GM19239 (cell line): ENCODE measurements around the gene MUC5B.

ENCODE experiments used
- DNase-seq: peaks from one replicate; pipeline ENCODE4 v3.0.0; 2011; ENCODE audit warnings: low spot score; ENCODE audit not compliant: insufficient read length
- FAIRE-seq: peaks from 2 replicates; lab custom pipeline; 2011; peaks lifted over from hg19 to GRCh38; lab: Jason Lieb, UNC

MUC5B gene

GRCh38 chr11:1292644-1293618 is 70.1 kb downstream of the MUC5B start:
- DNase-seq: no peak
- FAIRE-seq: no peak

DNA sequence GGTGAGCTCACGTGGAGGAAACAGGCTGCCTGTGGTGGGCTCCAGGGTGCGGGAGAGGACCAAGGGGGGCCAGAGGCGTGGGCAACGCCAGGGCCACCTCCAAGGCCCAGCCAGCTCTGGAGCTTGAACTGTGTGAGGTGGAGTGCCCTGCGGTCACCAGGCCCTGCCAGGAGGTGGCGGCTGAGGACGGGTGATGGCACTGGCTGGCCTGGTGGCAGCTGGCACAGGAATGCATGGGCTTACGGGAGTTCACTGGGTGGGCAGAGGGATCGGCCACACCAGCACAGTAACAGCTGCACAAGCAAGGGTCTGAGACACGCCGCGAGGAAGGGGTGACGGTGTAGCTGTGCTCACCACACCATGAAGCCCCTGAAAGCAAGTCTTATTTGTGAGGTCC is 70.8 kb downstream of the MUC5B start:
- no peak for DNase-seq
- FAIRE-seq: no peak

GRCh38 chr11:1295086-1295485 is 72.2 kb downstream of the MUC5B start:
- FAIRE-seq (no peak), DNase-seq (no peak)

- no peak for FAIRE-seq
- DNase-seq: no peak
Observed at GRCh38 chr11:1295591-1295990, 72.7 kb downstream of the MUC5B start.

DNA sequence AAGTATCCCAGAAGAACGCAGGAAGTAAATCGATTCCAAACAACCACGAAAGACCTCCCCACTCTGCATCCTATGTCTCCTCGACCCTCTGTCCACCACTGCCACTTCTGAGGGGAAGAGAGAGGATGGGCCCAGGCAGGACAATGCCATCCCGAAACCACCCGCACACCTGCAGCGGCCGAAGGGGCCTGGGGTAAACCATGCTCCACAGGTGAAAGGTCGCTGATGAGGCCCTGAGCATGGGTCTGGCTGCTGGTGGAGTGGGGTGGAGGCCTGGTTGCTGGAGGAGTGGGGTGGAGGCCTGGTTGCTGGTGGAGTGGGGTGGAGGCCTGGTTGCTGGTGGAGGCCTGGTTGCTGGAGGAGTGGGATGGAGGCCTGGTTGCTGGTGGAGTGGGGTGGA is 73.4 kb downstream of the MUC5B start:
- DNase-seq (no peak), FAIRE-seq (no peak)

- FAIRE-seq (no peak), DNase-seq (no peak)
Observed at GRCh38 chr11:1297011-1297575, 74.2 kb downstream of the MUC5B start.

GRCh38 chr11:1297576-1298473 is 75.0 kb downstream of the MUC5B start:
- FAIRE-seq (no peak), DNase-seq (no peak)

DNA sequence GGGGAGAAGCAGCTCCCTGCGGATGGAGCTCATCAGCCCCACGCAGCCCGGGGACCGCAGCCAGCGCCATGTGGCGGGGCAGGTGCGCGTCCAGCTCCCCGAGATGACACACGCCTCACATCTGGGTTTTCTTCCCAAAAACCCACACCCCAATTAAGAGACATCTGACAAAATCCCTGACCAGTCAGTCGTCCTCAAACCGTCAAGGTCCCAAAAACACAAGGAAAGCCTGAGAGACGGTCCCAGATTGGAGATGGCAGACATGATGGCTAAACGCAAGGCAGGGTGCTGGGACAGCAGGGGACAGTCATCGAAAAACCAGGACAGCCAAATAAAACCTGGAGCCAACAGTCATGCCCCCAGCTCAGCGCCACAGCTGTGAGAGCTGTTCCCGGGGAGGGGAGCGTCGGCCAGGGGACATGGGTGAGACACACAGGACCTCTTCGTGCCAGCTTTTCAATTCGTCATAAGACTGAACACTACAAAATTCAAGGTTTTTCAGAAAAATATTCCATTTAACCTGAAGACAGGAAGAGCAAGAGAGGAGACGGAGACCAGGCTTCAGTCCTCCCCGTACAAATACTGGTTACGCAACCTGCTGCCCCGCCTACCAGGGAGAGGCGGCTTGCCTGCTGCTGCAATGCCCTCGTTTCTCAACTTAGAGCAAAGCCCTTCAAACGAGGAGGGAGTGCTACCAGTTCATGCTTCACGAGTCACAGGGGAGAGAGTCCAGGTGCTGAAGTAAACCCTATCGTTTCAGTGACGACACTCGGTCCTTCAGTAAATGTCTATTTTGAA is 76.0 kb downstream of the MUC5B start:
- DNase-seq: no peak

GRCh38 chr11:1299621-1300020 is 76.8 kb downstream of the MUC5B start:
- FAIRE-seq (no peak), DNase-seq (no peak)

More for the DNA sequence above, 76.0 kb downstream of the MUC5B start:
- FAIRE-seq: no peak

DNA sequence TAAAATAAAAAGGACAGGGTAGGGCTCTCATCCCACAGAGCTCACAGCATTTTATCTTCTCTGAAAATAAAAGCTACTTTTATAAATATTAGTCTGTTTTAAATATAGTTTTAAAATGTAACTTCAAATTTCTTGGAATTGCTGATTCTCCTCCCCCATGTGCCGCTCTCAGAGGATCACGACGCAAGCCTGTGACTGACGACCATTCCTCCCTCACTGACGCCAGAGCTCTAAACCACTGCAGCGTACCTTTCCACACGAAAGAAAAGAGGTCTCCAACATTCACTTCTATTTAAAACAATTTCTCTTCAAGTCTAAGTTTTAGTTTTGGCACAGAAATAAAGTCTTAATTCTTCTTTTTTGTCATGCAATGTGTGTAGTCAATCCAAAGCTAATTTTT is 77.3 kb downstream of the MUC5B start:
- DNase-seq (no peak), FAIRE-seq (no peak)

DNA sequence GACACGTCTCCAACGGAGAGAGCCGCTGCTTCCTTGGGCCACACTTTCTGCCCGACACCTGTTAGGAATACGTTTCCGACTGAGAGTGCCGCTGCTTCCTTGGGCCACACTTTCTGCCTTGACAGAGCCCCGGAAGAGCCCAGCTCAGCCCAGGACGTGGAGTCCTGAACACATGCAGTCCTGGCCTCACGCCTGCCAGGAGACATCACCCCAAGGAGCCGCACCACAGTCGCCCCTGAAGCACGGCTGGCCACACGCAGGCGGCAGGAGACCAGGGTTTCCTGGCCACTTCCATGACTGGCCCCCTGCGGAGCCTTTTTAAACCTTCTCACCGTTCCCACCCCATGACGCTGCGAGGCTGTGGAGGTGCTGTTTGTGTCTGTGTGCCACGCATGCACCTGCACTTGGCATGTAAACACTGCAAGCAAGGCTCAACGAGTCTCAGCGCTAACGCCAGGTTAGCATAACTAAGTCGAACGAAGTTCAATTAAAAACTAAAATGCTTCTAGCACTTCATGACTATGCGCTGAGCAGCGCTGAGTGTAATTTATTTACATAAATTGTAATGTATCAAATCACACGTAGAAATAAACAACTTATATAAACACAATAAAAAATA is 77.8 kb downstream of the MUC5B start:
- no peak for FAIRE-seq

DNA sequence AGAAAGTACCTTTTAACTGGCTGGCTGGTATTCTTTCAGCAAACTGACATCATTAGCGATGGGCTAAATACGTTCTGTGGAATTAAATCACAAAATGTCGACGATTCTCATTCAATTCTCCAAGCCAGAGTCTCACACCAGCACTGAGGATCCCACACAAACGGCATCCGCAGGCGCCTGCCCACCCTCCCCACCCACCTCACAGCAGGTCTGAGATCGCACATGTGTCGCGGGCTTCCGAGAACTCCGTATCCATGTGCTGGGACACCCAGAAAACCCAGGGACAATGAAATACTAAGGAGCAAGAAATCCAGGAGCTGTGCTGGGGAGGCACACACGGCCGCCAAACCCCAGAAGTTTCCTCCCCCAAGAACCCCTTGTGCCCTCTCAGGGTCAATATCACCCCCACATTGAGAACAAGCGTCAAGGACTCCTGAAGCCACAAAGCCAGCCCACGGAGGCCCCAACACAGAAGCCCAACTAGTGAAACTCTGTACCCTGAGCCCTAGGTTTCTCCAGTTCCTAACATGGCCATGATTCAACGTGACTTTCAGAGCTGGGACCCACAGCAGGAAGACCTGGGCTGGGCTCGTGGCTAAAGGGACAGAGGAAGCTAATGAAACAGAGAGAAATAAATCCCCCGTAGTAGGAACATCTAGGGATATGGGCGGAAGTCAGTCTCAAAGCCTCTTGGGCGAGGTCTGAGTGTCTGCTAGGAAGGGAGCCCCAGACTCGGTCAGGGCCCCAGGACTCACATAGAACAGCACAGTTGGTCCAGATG is 78.5 kb downstream of the MUC5B start:
- no peak for DNase-seq
- no peak for FAIRE-seq

More for the DNA sequence above, 77.8 kb downstream of the MUC5B start:
- DNase-seq: no peak

DNA sequence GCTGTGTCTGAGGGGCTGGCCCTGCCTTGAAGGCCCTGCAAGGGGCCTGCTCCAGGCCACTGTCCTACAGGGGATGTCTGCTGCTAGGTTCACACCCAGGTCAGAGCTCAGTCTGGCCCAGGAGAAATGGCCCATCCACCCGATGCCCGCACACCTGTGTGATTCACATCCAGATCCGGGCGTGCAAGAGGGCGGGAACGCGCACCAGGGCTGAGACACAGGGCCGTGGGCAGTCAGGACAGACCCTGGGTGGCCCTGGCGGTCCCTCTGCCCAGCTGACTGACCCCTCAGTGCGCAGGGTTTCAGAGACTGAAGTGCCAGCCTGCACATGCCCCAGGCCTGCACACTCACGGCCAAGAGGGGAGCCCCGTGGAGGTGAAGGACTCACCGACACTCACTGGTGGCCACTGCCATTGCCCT is 79.2 kb downstream of the MUC5B start:
- no peak for DNase-seq

DNA sequence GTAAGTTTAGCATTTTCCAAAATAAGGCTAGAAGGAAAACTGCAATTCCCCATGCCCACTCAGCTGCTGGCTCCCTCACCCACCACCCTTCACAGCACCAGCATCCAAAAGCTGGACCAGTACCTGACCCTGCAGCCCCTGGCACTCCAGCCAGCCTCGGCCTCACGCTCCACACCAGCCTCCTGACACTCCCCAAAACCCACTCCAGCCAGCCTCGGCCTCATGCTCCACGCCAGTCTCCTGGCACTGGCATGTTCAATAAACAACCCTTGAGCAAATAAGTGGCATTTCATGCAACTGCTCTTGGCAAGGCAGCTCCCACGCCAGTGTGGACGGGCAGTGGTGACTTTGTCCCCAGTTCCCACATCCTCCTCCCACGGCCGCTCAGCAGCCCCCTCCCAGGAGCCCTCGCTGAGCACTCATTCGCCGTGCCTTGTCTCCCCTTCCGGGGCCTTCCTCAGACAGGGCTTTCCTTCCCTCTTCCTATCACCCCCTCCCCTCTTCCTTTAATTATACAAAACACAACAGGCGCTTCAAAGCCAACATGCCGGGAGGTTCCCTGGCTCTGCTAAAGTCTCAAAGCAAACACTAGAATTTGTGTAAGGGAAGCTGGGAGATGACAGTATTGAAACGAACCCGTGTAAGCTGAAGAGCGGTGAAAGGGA is 79.7 kb downstream of the MUC5B start:
- DNase-seq: no peak
- no peak for FAIRE-seq

More for the DNA sequence above, 79.2 kb downstream of the MUC5B start:
- FAIRE-seq: no peak

DNA sequence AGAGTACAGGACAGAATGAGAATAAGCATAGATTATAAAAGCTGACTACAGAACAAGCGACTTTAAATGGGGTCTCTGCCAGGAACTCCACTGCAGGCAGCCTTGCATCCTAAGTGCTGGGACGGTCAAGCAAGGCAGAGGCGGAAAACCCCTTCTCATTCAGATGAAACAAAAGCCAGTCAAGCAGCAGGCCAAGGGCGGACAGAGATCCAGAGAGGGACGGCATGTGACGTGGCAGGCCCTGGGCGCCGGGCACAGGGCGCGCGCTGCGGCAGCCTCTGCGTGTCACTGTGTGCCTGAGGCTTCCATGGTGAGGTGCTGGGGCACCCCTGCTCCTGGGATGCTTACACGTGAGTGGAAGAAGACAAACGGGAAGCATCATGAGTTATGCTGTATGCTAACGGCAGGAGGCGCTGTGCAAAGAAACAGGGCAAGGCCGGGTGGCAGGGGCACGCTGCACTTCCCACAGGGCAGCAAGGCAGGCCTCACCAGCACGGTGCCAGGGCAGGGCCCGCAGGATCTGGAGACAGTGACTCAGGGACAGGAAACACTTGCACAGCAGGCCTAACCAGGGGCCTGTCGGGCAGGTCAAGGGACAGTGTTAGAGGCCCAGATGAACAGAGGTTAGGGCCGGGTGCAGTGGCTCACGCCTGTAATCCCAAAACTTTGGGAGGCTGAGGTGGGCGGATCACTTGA is 80.4 kb downstream of the MUC5B start:
- DNase-seq: no peak
- FAIRE-seq: no peak

DNA sequence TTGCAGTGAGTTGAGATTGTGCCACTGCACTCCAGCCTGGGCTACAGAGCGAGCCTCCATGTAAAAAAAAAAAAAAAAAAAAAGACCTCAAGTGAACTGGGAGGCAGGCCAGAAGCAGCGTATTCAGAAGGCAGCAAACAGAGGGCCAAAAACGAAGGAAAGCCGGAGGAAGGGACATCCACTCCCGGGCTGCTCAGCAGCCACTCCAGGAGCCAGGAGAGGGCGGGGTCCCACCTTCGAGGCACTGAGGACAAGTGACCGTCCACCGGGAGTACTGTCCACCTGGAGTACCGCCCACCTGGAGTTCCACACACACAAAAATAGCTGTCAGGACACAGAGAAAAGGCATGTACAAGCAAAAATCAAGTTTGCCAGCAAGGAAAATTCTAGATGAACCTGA is 81.1 kb downstream of the MUC5B start:
- DNase-seq: no peak
- FAIRE-seq: no peak

- FAIRE-seq (no peak), DNase-seq (no peak)
Observed at GRCh38 chr11:1304380-1304779, 81.5 kb downstream of the MUC5B start.
